Measurements from ENCODE around the gene GLTP.

GRCh38 chr12:109830267-109830666 lies 50.1 kb downstream of the GLTP start:
- TF ChIP-seq, protein P1, sequence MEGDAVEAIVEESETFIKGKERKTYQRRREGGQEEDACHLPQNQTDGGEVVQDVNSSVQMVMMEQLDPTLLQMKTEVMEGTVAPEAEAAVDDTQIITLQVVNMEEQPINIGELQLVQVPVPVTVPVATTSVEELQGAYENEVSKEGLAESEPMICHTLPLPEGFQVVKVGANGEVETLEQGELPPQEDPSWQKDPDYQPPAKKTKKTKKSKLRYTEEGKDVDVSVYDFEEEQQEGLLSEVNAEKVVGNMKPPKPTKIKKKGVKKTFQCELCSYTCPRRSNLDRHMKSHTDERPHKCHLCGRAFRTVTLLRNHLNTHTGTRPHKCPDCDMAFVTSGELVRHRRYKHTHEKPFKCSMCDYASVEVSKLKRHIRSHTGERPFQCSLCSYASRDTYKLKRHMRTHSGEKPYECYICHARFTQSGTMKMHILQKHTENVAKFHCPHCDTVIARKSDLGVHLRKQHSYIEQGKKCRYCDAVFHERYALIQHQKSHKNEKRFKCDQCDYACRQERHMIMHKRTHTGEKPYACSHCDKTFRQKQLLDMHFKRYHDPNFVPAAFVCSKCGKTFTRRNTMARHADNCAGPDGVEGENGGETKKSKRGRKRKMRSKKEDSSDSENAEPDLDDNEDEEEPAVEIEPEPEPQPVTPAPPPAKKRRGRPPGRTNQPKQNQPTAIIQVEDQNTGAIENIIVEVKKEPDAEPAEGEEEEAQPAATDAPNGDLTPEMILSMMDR (IDR thresholded peaks at IDR 0.05; ENCODE audit: low read depth, low read length, missing input control) = no peak
- TF ChIP-seq GABPA (IDR thresholded peaks at IDR 0.05 in 1 of 2, conservative IDR thresholded peaks at IDR 0.05 in 1 of 2) = no peak
- TF ChIP-seq, protein P2, sequence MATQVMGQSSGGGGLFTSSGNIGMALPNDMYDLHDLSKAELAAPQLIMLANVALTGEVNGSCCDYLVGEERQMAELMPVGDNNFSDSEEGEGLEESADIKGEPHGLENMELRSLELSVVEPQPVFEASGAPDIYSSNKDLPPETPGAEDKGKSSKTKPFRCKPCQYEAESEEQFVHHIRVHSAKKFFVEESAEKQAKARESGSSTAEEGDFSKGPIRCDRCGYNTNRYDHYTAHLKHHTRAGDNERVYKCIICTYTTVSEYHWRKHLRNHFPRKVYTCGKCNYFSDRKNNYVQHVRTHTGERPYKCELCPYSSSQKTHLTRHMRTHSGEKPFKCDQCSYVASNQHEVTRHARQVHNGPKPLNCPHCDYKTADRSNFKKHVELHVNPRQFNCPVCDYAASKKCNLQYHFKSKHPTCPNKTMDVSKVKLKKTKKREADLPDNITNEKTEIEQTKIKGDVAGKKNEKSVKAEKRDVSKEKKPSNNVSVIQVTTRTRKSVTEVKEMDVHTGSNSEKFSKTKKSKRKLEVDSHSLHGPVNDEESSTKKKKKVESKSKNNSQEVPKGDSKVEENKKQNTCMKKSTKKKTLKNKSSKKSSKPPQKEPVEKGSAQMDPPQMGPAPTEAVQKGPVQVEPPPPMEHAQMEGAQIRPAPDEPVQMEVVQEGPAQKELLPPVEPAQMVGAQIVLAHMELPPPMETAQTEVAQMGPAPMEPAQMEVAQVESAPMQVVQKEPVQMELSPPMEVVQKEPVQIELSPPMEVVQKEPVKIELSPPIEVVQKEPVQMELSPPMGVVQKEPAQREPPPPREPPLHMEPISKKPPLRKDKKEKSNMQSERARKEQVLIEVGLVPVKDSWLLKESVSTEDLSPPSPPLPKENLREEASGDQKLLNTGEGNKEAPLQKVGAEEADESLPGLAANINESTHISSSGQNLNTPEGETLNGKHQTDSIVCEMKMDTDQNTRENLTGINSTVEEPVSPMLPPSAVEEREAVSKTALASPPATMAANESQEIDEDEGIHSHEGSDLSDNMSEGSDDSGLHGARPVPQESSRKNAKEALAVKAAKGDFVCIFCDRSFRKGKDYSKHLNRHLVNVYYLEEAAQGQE (IDR thresholded peaks at IDR 0.05) = peak; percentile 44
- peak; percentile 44 to 54 for TF ChIP-seq JUND (IDR thresholded peaks at IDR 0.05)
- no peak for TF ChIP-seq TAF1 (conservative IDR thresholded peaks at IDR 0.05)
- TF ChIP-seq EGR1 (IDR thresholded peaks at IDR 0.05; ENCODE audit: low read depth in 2 of 2) = no peak
- peak; percentile 70 to 72 for TF ChIP-seq RXRA (IDR thresholded peaks at IDR 0.05)
- TF ChIP-seq, protein P3, sequence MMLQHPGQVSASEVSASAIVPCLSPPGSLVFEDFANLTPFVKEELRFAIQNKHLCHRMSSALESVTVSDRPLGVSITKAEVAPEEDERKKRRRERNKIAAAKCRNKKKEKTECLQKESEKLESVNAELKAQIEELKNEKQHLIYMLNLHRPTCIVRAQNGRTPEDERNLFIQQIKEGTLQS (IDR thresholded peaks at IDR 0.05) = no peak
- peak in 1 of 2 donors; percentile 4 for TF ChIP-seq RAD21 (IDR thresholded peaks at IDR 0.05)
- TF ChIP-seq, protein P4, sequence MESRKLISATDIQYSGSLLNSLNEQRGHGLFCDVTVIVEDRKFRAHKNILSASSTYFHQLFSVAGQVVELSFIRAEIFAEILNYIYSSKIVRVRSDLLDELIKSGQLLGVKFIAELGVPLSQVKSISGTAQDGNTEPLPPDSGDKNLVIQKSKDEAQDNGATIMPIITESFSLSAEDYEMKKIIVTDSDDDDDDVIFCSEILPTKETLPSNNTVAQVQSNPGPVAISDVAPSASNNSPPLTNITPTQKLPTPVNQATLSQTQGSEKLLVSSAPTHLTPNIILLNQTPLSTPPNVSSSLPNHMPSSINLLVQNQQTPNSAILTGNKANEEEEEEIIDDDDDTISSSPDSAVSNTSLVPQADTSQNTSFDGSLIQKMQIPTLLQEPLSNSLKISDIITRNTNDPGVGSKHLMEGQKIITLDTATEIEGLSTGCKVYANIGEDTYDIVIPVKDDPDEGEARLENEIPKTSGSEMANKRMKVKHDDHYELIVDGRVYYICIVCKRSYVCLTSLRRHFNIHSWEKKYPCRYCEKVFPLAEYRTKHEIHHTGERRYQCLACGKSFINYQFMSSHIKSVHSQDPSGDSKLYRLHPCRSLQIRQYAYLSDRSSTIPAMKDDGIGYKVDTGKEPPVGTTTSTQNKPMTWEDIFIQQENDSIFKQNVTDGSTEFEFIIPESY (IDR thresholded peaks at IDR 0.05) = no peak
- TF ChIP-seq YY1 (IDR thresholded peaks at IDR 0.05) = peak; percentile 68
- TF ChIP-seq MAX (IDR thresholded peaks at IDR 0.05) = peak; percentile 48
